WERI-Rb-1 (cell line): ENCODE measurements around the gene DLX2.

ENCODE experiments used
- DNase-seq: peaks from one replicate; pipeline ENCODE4 v3.0.0-alpha.2; 2020
- H3K27ac ChIP-seq: fragments of 250-450 bp; sonication (Bioruptor Pico); 2 replicates; pipeline ENCODE4 v1.5.1; 2020; ENCODE audit warnings: mild to moderate bottlenecking, moderate library complexity
- H3K27me3 ChIP-seq: fragments of 250-450 bp; sonication (Bioruptor Pico); 2 replicates; pipeline ENCODE4 v1.5.1; 2021; ENCODE audit warnings: mild to moderate bottlenecking, low read depth, moderate library complexity; ENCODE audit not compliant: insufficient read depth, severe bottlenecking
- H3K36me3 ChIP-seq: fragments of 250-450 bp; sonication (Bioruptor Pico); 2 replicates; pipeline ENCODE4 v1.5.1; 2020; ENCODE audit warnings: mild to moderate bottlenecking, moderate library complexity
- H3K4me3 ChIP-seq: 2 replicates; pipeline ENCODE4 v1.5.1; 2011; ENCODE audit warnings: low read depth, mild to moderate bottlenecking, control low read depth, low read length
- H3K9me3 ChIP-seq: fragments of 250-450 bp; sonication (Bioruptor Pico); 2 replicates; pipeline ENCODE4 v1.5.1; 2021; ENCODE audit warnings: mild to moderate bottlenecking, moderate library complexity; ENCODE audit not compliant: severe bottlenecking
- CTCF ChIP-seq: IDR thresholded peaks from 2 replicates; pipeline ENCODE4 v1.5.1; 2011; ENCODE audit warnings: low read depth, mild to moderate bottlenecking, control low read depth, inconsistent platforms, low read length

The DLX2 gene

GRCh38 chr2:172091761-172092566, 10.7 kb downstream of the DLX2 start:
- no peaks in the 10 kb centered on the region for H3K36me3 ChIP-seq
- no peak overlapping the region for H3K27ac ChIP-seq
- H3K9me3 ChIP-seq = peaks cover 7% of the 10 kb centered on the region
- peaks cover 82% of the 10 kb centered on the region for H3K27me3 ChIP-seq
- no peak for DNase-seq
- H3K4me3 ChIP-seq = no peak overlapping the region
- no peak for TF ChIP-seq CTCF

- no peak for DNase-seq
- peaks cover 82% of the 10 kb centered on the region for H3K27me3 ChIP-seq
- TF ChIP-seq CTCF = no peak
- H3K9me3 ChIP-seq = peaks cover 7% of the 10 kb centered on the region
- no peaks in the 10 kb centered on the region for H3K36me3 ChIP-seq
- H3K27ac ChIP-seq = no peak overlapping the region
- no peak overlapping the region for H3K4me3 ChIP-seq
These were observed 11.6 kb downstream of the DLX2 start for GRCh38 chr2:172091000-172091641.

GRCh38 chr2:172090044-172090961, 12.4 kb downstream of the DLX2 start:
- Histone ChIP-seq H3K27ac (no peak overlapping the region), H3K27me3 (peaks cover 82% of the 10 kb centered on the region), H3K4me3 (no peak overlapping the region), H3K36me3 (no peaks in the 10 kb centered on the region), H3K9me3 (peaks cover 7% of the 10 kb centered on the region)
- no peak for TF ChIP-seq CTCF
- DNase-seq = no peak

- Histone ChIP-seq H3K27ac (no peak overlapping the region), H3K9me3 (peaks cover 7% of the 10 kb centered on the region), H3K27me3 (peaks cover 77% of the 10 kb centered on the region), H3K36me3 (no peaks in the 10 kb centered on the region), H3K4me3 (no peak overlapping the region)
- no peak for DNase-seq
- no peak for TF ChIP-seq CTCF
These were observed 13.1 kb downstream of the DLX2 start for GRCh38 chr2:172089633-172090032.

- no peak for TF ChIP-seq CTCF
- Histone ChIP-seq H3K27me3 (peaks cover 77% of the 10 kb centered on the region), H3K27ac (no peak overlapping the region), H3K9me3 (peaks cover 7% of the 10 kb centered on the region), H3K4me3 (no peak overlapping the region), H3K36me3 (no peaks in the 10 kb centered on the region)
- DNase-seq = no peak
These were observed 13.6 kb downstream of the DLX2 start for GRCh38 chr2:172089005-172089504.
